Measurements from ENCODE around the gene KIF16B.

Gene KIF16B

DNA sequence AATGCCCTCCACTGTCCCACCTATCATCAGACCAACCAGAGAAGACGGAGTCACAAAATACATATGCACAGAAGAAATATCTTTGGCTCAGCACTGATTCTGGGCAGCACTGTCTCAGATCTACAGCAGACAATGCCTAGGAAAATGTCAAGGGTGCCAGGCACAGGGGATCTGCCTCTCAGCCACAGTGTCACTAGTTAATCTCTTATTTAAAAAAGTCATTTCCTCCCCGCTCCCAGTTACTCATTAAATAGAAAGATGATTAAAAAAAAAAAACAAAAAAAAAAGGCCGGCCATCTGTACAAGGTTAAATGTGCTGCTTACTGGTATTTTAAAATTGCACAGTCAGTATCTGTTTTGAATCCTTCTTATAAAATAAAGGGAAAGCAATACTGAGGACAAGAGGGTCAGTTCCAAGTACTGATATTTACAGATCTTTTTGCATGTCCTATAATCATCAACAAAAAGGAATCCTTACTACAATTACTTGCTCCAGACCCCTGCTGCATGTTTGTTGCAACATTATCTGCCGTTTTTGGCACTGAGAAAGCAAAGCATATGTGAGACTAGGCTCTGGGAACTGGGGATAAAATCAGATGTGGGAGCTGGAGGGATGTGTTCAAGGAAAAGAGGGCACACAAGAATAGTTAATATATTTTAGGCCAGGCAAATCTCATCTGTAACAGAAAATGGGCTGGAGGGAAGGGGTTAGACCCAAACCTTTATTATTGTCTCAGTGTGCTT lies 299.3 kb downstream of the KIF16B start:
- no peak for DNase-seq
- no peak overlapping the region for H3K27ac ChIP-seq
- H3K36me3 ChIP-seq (replicated peaks): no peaks in the 10 kb centered on the region
- H3K4me3 ChIP-seq (ENCODE audit: low read depth, low read length): no peak overlapping the region
- in situ Hi-C loops (cut with HindIII; ENCODE audit: low pct_ligation_motif_present, low sequenced_read_pairs): no loop called here
- TF ChIP-seq, protein P1, sequence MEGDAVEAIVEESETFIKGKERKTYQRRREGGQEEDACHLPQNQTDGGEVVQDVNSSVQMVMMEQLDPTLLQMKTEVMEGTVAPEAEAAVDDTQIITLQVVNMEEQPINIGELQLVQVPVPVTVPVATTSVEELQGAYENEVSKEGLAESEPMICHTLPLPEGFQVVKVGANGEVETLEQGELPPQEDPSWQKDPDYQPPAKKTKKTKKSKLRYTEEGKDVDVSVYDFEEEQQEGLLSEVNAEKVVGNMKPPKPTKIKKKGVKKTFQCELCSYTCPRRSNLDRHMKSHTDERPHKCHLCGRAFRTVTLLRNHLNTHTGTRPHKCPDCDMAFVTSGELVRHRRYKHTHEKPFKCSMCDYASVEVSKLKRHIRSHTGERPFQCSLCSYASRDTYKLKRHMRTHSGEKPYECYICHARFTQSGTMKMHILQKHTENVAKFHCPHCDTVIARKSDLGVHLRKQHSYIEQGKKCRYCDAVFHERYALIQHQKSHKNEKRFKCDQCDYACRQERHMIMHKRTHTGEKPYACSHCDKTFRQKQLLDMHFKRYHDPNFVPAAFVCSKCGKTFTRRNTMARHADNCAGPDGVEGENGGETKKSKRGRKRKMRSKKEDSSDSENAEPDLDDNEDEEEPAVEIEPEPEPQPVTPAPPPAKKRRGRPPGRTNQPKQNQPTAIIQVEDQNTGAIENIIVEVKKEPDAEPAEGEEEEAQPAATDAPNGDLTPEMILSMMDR (IDR thresholded peaks at IDR 0.05; ENCODE audit: low read depth, low read length, missing control alignments): no peak
- H3K27me3 ChIP-seq (replicated peaks): no peaks in the 10 kb centered on the region

- no peak overlapping the region for H3K4me3 ChIP-seq (ENCODE audit: low read depth, low read length)
- in situ Hi-C loops (cut with HindIII; ENCODE audit: low pct_ligation_motif_present, low sequenced_read_pairs): no loop called here
These were observed 300.4 kb downstream of the KIF16B start for GRCh38 chr20:16272780-16273360.

GRCh38 chr20:16271450-16271849 lies 301.8 kb downstream of the KIF16B start:
- no peaks in the 10 kb centered on the region for H3K36me3 ChIP-seq (replicated peaks)
- H3K27ac ChIP-seq: no peak overlapping the region
- no peak for DNase-seq
- H3K27me3 ChIP-seq (replicated peaks): no peaks in the 10 kb centered on the region
- no peak overlapping the region for H3K4me3 ChIP-seq (ENCODE audit: low read depth, low read length)
- TF ChIP-seq, protein P1 (IDR thresholded peaks at IDR 0.05; ENCODE audit: low read depth, low read length, missing control alignments): no peak
- in situ Hi-C loops (cut with HindIII; ENCODE audit: low pct_ligation_motif_present, low sequenced_read_pairs): no loop called here

More at GRCh38 chr20:16272780-16273360, 300.4 kb downstream of the KIF16B start:
- no peaks in the 10 kb centered on the region for H3K27me3 ChIP-seq (replicated peaks)
- TF ChIP-seq, protein P1 (IDR thresholded peaks at IDR 0.05; ENCODE audit: low read depth, low read length, missing control alignments): no peak
- H3K36me3 ChIP-seq (replicated peaks): no peaks in the 10 kb centered on the region
- H3K27ac ChIP-seq: no peak overlapping the region
- no peak for DNase-seq

- Histone ChIP-seq H3K27me3 (replicated peaks) (no peaks in the 10 kb centered on the region), H3K27ac (no peak overlapping the region), H3K4me3 (ENCODE audit: low read depth, low read length) (no peak overlapping the region), H3K36me3 (replicated peaks) (no peaks in the 10 kb centered on the region)
- DNase-seq: no peak
- TF ChIP-seq, protein P1 (IDR thresholded peaks at IDR 0.05; ENCODE audit: low read depth, low read length, missing control alignments): no peak
- in situ Hi-C loops (cut with HindIII; ENCODE audit: low pct_ligation_motif_present, low sequenced_read_pairs): no loop called here
These were observed 302.3 kb downstream of the KIF16B start for GRCh38 chr20:16270989-16271388.

GRCh38 chr20:16270314-16270931 lies 302.8 kb downstream of the KIF16B start:
- TF ChIP-seq, protein P1 (IDR thresholded peaks at IDR 0.05; ENCODE audit: low read depth, low read length, missing control alignments): no peak
- H3K36me3 ChIP-seq (replicated peaks): no peaks in the 10 kb centered on the region

More at GRCh38 chr20:16270314-16270931, 302.8 kb downstream of the KIF16B start:
- no peak for DNase-seq
- in situ Hi-C loops (cut with HindIII; ENCODE audit: low pct_ligation_motif_present, low sequenced_read_pairs): no loop called here
- Histone ChIP-seq H3K4me3 (ENCODE audit: low read depth, low read length) (no peak overlapping the region), H3K27me3 (replicated peaks) (no peaks in the 10 kb centered on the region), H3K27ac (no peak overlapping the region)
